Endodermal cell (in vitro differentiated cells): ENCODE results near the gene FBLN2. TPM values are rescaled to one million over a fixed set of nuclear protein-coding genes. Genes with fewer than 3 reads are reported as not detected.

Experiments used
- DNase-seq: peaks from one replicate; pipeline ENCODE4 v3.0.0-alpha.2; 2017
- H3K27ac ChIP-seq: 2 replicates; pipeline ENCODE4 v1.5.1; 2013; ENCODE audit warnings: mild to moderate bottlenecking, low read depth, low read length, moderate library complexity
- H3K27me3 ChIP-seq: 2 replicates; pipeline ENCODE4 v1.6.1; 2013; ENCODE audit warnings: mild to moderate bottlenecking, low read length, moderate library complexity; ENCODE audit not compliant: insufficient read depth, control insufficient read depth, poor library complexity, severe bottlenecking
- H3K36me3 ChIP-seq: 2 replicates; pipeline ENCODE4 v1.7.0; 2013; ENCODE audit warnings: mild to moderate bottlenecking, low read length, moderate library complexity; ENCODE audit not compliant: control insufficient read depth, insufficient read depth
- H3K4me1 ChIP-seq: one replicate; pipeline ENCODE4 v1.7.0; 2013; ENCODE audit warnings: low read length; ENCODE audit not compliant: control insufficient read depth, insufficient read depth
- H3K4me3 ChIP-seq: 2 replicates; pipeline ENCODE4 v1.5.1; 2013; ENCODE audit warnings: mild to moderate bottlenecking, low read length, moderate library complexity
- H3K9ac ChIP-seq: 2 replicates; pipeline ENCODE4 v1.6.1; 2013; ENCODE audit warnings: mild to moderate bottlenecking, low read length, moderate library complexity; ENCODE audit not compliant: poor library complexity, severe bottlenecking; ENCODE audit errors: extremely low read depth
- H3K9me3 ChIP-seq: 2 replicates; pipeline ENCODE4 v1.6.1; 2013; ENCODE audit warnings: mild to moderate bottlenecking, low read length, moderate library complexity; ENCODE audit not compliant: control insufficient read depth
- H3K27ac Mint-ChIP-seq: 2 replicates; pipeline ENCODE4 v1.8.0; 2020; ENCODE audit warnings: mixed read lengths
- H3K27me3 Mint-ChIP-seq: 2 replicates; pipeline ENCODE4 v1.8.0; 2021; ENCODE audit warnings: mild to moderate bottlenecking, mixed read lengths; ENCODE audit not compliant: insufficient read depth
- H3K36me3 Mint-ChIP-seq: 2 replicates; pipeline ENCODE4 v1.8.0; 2020; ENCODE audit warnings: low read depth, mixed read lengths
- H3K4me1 Mint-ChIP-seq: 2 replicates; pipeline ENCODE4 v1.8.0; 2020; ENCODE audit warnings: mixed read lengths
- H3K4me3 Mint-ChIP-seq: 2 replicates; pipeline ENCODE4 v1.8.0; 2020; ENCODE audit warnings: mild to moderate bottlenecking, moderate library complexity, mixed read lengths
- H3K9me3 Mint-ChIP-seq: 2 replicates; pipeline ENCODE4 v1.8.0; 2020; ENCODE audit warnings: mild to moderate bottlenecking, mixed read lengths
- CTCF ChIP-seq: fragments of 200-600 bp; sonication (generic); conservative IDR thresholded peaks from 2 replicates; pipeline ENCODE4 v1.5.0; 2021; ENCODE audit warnings: antibody characterized with exemption, mild to moderate bottlenecking
- WGBS, 2 experiments: methylation state at CpG; one replicate each; pipeline versions ENCODE4 v1.1.5 to v1.1.7; 2013; ENCODE audit warnings: missing lambda C conversion rate in 2 of 2, mixed read lengths in 1 of 2; ENCODE audit not compliant: insufficient coverage in 1 of 2, insufficient read length in 1 of 2; 5-methylcytosine and 5-hydroxymethylcytosine counted together
- total RNA-seq, 2 donors: library from RNA; stranded (reverse); fragmentation: NEBNext Ultra II Directional in 1 of 2; extraction: Animal tissue kit (Norgen Biotek cat#: 25700) in 1 of 2; gene quantifications; 2 replicates in 1 of 2; 3 replicates in 1 of 2; pipeline ENCODE4 v1.2.1, GENCODE V29; 2021

Gene FBLN2
- total RNA-seq, 2 donors from 2014 or later = 86.1 to 136 TPM

GRCh38 chr3:13516760-13517135 is 32.2 kb upstream of the FBLN2 start:
- H3K36me3 Mint-ChIP-seq = no peaks in the 10 kb centered on the region
- no peaks in the 10 kb centered on the region for H3K4me1 ChIP-seq
- no peak for TF ChIP-seq CTCF
- H3K9me3 Mint-ChIP-seq = peaks cover 5% of the 10 kb centered on the region
- no peak overlapping the region for H3K4me3 Mint-ChIP-seq
- H3K4me1 Mint-ChIP-seq = no peaks in the 10 kb centered on the region
- 92 to 98% methylated on average over 5 to 9 of the region's 9 CpGs for WGBS, 2 experiments
- H3K27me3 ChIP-seq = no peaks in the 10 kb centered on the region
- no peaks in the 10 kb centered on the region for H3K36me3 ChIP-seq
- H3K27me3 Mint-ChIP-seq = no peaks in the 10 kb centered on the region
- H3K9ac ChIP-seq = no peak overlapping the region
- H3K9me3 ChIP-seq = no peaks in the 10 kb centered on the region
- H3K27ac ChIP-seq = no peak overlapping the region
- no peak for DNase-seq
- H3K4me3 ChIP-seq = no peak overlapping the region
- H3K27ac Mint-ChIP-seq = no peak overlapping the region

GRCh38 chr3:13517253-13517977 is 31.5 kb upstream of the FBLN2 start:
- Mint-ChIP-seq H3K36me3 (no peaks in the 10 kb centered on the region), H3K4me3 (no peak overlapping the region), H3K9me3 (peaks cover 10% of the 10 kb centered on the region), H3K27me3 (no peaks in the 10 kb centered on the region), H3K4me1 (no peaks in the 10 kb centered on the region), H3K27ac (no peak overlapping the region)
- H3K4me1 ChIP-seq = no peaks in the 10 kb centered on the region
- no peak for DNase-seq
- H3K4me3 ChIP-seq = no peak overlapping the region
- H3K9ac ChIP-seq = no peak overlapping the region
- 87 to 93% methylated on average over 9 to 18 of the region's 18 CpGs for WGBS, 2 experiments
- no peaks in the 10 kb centered on the region for H3K9me3 ChIP-seq
- no peak overlapping the region for H3K27ac ChIP-seq
- no peak for TF ChIP-seq CTCF
- H3K27me3 ChIP-seq = no peaks in the 10 kb centered on the region
- H3K36me3 ChIP-seq = no peaks in the 10 kb centered on the region

GRCh38 chr3:13518516-13518953 is 30.4 kb upstream of the FBLN2 start:
- 90 to 97% methylated on average over 8 to 15 of the region's 15 CpGs for whole genome bisulfite sequencing, 2 experiments
- Histone ChIP-seq H3K9me3 (no peaks in the 10 kb centered on the region), H3K9ac (no peak overlapping the region), H3K27ac (no peak overlapping the region), H3K4me3 (no peak overlapping the region), H3K36me3 (no peaks in the 10 kb centered on the region), H3K4me1 (no peaks in the 10 kb centered on the region), H3K27me3 (no peaks in the 10 kb centered on the region)
- TF ChIP-seq CTCF = no peak
- no peak overlapping the region for H3K27ac Mint-ChIP-seq
- no peaks in the 10 kb centered on the region for H3K27me3 Mint-ChIP-seq
- H3K4me3 Mint-ChIP-seq = no peak overlapping the region
- peaks cover 16% of the 10 kb centered on the region for H3K9me3 Mint-ChIP-seq
- no peaks in the 10 kb centered on the region for H3K36me3 Mint-ChIP-seq
- DNase-seq = no peak
- H3K4me1 Mint-ChIP-seq = no peaks in the 10 kb centered on the region
